SH-SY5Y (cell line): ENCODE data around the gene PDIA5.

Experiments
- GATA2 ChIP-seq: IDR thresholded peaks from 2 replicates; pipeline ENCODE4 v1.6.1; 2011; ENCODE audit warnings: mild to moderate bottlenecking, low read depth, low read length
- GATA3 ChIP-seq: IDR thresholded peaks from 2 replicates; pipeline ENCODE4 v1.6.1; 2011; ENCODE audit warnings: low read depth, mild to moderate bottlenecking, low read length, moderate library complexity

DNA sequence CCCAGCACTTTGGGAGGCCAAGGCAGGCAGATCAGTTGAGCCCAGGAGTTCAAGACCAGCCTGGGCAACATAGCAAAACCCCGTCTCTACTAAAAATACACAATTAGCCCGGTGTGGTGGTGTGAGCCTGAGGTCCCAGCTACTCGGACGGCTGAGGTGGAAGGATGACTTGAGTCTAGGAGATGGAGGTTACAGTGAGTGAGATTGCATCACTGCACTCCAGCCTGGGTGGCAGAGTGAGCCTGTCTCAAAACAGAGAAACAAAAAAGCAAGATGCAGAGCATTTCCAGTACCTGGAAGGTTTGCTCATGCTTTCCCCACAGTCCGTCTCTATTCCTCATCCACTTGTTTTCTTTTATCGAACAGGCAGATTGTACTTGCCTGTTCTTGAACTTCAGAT lies 3.8 kb upstream of the PDIA5 start:
- TF ChIP-seq GATA2, result no peak
- no peak for TF ChIP-seq GATA3
